NCI-H1105 treated with DMSO at 0.1 percent for 48 hours (cell line): Measurements from ENCODE around the gene ITPR1.

Experiments used
- DNase-seq: peaks from one replicate; lab custom pipeline; 2025; lab: John Stamatoyannopoulos, UW

The ITPR1 gene

DNA sequence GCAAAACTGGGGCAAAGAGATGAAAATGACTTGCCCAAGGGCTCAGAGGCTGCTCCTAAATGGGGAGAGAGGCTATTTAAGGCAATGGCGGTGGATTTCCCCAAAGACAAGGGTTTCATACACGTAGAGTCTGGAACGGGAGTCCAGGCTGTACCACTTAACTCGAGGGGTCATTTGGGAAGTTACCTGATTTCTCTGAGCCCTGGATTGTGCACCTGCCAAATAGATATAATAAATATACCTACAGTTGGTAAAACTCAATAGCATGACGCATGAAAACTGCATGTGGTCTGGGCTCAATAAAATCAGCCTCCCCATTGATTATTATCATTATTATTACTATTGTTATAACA lies 1.3 kb upstream of the ITPR1 start:
- DNase-seq, result no peak

DNA sequence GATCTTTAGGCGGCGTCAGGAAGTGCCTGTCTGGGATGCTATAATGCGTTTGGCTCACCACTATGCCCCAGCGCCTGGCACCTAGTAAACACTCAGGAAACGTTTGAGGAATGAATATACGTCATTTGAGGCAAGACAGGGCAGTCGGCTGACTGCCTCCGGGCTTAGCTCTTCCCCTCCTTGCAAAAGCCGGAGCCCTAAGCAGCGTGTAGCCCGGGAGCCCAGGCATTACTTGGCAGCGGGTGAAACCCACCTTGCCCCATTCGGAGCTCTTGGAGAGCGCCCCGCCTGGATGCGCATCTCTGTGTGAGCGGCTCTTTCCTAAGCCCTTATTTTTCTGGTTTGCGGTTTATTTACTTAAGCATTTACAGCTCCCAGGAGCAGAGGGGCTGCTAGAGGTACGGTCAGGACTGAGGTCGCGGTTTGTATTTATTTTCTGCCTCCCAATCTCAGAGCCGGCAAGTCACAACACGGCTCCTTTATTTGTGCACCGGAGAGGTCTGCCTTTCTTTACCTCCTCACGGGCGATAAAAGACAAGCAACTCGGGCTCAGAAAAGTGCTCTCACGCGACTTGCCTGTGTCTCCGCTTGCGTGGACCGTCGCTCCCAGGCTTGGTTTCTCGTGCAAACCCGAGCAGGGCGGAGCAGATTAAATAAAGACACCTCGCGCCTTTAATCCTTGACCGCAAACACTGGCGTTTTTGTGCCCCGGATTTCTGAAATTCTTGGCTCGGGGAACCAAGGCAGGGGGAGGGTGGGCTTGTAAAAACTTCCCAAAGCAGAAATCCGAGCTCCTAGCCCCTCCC lies 737 bp upstream of the ITPR1 start:
- DNase-seq, result peak; percentile 40

DNA sequence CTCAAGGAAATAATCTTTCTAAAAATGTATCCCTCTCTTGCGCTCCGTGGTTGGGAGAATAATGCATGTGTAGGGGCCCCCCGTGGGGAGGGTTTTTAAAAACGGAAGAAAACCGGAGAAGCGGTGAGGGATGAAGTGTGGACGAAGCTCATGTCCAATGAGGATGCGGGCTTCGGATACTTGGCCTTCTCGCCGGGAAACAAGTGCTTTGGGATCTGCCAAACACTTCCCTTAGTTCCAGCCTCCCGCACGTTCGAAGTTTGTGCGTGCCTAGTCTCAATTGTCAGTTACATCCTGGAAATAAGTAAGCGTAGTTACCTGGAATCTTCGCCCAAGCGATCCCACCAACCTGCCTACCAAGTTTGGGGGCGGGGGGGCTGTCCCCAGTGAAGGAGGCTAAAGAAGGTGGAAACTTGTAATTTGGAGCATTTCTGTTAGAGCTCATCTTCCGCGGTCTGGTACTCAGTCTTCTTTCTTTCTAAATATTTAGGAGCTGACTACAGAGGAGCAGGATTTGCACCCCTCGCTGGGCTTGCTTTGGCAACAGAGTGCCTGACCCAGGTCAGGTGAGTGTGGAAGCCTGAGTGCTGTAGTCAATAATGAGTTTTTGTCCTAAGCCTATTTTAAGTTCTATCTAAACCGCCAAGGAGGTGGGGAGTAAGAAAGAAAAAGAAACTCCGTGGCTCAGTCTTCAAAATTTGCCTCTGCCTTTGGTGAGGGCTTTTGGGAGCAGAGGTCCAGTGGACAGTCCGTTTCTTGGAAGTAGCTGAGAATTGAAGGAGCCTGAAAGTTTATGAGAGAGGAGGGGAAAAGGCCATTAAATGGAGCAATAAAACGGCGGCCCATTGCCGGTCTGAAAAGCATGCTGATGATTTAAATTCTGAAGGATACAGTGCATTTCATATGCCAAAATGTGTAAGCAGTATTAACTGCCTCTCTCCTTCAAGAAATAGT lies 1.1 kb downstream of the ITPR1 start:
- DNase-seq, result no peak

DNA sequence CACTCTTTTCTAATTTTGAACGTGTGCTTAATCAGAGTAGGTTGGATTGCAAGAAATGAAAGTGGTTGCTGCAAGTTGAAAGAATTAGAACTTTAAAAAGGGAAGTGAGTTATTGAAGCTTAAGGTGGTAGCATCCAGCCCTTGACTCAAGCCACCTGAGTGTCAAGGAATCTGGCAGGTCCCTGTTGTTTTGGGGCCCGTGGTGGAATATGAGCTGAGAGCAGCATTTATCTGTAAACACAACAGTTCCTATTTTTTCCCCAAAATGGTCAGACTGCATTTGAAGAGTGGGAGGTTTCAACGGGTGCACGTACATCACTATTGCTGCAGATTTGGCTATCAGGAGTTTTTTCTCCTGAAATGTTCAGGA lies 1.7 kb downstream of the ITPR1 start:
- no peak for DNase-seq

DNA sequence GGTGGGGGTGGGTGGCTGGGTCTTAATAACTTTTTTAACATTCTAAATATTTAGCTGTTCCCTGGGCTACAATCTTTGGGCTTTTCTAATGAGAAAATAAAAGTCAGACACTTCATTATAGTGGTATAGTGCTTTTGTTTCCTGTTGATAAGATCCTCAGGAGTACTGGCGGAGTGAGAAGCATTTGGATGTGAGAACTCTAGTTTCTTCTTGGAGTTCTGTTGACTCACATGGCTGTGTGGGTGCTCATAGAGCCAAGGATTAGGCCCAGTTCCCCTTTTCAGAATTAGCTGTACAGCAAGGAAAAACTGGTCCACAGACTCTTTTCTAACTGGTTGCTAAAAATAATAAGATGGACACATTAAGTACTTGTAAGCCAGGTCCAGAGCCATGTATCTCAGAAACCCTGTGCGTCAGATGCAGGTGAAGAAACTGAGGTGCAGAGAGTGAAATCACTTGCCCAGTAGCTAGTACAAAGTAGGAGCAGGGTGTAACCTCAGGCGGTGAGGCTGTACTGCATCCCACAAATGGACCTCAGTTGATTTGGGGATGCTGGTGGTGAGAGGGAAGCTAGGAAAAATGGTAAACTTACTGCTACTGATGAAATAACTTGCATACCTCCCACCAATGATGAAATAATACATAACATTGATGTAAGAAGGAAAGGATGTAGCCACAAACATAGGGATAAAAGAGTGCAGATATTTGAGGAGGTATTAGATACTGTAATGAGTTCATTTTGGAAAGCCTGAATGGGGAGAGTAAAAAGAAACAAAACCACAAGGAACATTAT lies 2.3 kb downstream of the ITPR1 start:
- no peak for DNase-seq

DNA sequence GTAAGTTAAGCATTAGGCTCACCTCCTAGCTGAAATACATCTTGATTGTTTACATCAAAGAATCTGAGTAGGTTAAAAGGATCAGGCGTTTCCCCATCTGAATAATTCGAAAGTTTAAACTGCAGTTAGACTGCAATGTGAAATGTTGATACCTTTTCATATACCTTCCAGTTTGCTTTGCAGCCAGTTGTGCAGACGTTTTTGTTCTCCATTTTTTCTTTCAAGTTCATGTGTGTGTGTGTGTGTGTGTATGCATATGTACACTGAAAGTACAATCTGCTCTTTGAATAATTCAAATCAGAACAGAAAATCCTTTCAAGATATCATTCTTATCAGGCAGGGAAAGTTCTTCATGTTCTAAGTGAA lies 2.9 kb downstream of the ITPR1 start:
- no peak for DNase-seq

DNA sequence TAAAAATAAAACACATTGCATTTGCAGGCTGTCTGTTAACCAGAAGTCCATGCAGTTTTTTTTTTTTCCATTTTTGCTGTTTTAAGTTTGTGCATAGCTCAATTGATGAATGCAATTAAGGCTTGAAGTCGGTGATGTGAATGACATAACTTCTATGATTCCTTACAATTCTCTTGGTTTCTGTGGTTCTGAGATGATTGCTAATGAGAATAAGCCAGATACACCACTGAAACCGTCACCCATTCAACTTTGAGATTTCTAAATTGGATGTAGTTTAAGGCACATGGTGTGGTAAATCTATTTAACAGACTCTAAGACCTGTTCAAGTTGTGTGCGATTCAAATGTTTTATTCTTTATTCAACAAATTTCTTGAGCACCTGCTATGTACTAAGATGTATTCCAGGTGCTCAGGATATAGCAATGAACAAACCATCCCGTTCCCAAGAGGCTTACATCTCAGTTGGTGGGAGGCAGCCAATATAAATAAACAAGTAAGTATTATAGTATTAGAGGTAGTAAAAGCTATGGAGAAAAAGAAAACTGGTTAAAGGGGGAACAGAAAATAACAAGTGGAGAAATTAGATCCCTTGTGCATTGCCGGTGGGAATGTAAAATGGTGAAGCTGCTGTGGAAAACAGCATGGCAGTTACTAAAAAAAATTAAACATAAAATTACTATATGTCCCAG lies 4.0 kb downstream of the ITPR1 start:
- no peak for DNase-seq

DNA sequence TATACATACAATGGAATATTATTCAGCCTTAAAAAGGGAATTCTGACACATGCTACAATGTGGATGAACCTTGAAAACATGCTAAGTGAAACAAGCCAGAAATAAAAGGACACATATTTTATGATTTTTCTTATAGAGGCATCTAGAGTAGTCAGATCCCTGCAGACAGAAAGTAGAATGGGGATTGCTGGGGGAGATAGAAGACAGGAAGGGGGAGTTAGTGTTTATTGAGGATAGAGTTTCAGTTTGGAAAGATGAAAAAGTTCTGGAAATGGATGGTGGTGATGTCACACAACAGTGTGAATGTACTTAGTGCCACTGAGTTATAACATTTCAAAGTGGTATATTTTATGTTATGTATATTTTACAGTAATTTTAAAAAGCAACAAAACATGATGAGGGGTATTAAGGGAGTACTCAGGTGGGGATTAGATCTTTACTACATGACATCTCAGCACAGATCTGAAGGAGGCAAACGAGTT lies 4.7 kb downstream of the ITPR1 start:
- no peak for DNase-seq

DNA sequence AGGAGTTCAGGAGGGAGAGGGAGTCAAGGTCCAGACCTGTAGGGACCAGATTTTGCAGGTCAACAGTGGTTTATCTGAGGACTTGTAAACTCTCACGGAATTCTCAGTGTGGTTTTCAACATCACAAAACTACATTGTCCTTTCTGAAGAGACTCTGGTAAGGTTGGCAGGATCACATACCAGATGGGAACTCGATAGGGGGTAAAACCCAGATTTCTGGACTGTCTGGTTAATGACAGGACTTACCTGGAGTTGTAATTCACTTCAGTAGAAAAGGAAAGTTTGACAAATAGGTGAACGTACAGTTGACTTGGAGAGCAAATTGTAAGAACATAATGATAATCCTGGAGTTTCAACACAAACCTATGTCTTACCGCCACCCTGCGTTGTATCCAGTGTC lies 5.3 kb downstream of the ITPR1 start:
- DNase-seq, result no peak

DNA sequence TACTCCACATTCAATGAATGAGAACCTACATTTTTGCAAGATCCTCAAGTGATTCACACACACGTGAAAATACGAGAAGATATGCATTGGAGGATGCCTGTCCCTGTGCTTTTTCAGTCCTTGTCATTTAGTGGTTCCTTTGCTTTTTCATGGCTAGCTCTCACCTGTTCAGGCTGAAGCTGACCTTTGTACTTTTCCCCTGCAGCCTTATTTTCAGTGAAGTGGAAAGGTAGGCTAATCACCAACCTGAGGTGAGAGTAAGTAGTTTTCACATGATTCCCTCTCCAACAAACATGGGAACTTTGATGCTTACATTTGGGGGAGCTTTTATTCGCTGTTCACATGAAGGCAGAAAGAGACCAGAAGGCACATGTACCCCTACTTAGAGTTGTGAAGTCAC lies 8.3 kb downstream of the ITPR1 start:
- no peak for DNase-seq

DNA sequence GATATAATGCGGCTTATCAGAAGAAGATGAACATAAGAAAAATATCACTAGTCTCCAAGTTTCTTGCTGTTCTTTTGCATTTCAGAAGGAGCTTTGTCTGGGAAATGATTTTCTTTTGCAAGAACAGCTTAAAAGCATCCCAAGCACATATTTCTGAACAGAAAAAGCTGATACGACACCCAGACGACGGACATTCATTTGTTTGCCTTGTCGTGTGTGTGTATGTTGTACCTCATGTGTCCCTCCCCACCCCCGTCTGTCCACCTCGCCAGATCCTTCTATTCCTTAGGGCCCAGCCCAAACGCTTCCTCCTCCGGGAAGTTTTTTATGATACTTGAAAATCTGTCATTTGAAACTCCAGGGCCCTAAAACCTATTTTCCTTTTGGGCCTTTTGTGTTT lies 8.8 kb downstream of the ITPR1 start:
- DNase-seq, result no peak

DNA sequence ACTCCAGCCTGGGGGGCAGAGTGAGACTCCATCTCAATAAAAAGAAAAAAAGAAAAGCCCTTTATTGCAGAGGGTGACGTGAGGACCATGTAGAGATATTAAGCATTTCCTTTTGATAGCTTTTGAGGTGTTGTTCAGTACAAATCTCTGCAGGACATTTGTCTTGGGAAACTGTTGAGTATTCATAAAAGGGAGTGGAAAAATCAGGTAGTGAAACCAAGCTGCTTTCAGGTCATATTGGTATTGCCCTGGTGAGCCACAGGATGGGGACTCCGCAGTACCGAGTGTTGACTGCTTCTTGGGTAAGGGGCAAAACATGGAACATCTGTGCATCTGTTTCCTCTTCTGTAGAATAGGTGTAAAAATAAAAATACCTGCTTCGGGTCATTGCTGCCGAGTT lies 9.9 kb downstream of the ITPR1 start:
- DNase-seq, result no peak

DNA sequence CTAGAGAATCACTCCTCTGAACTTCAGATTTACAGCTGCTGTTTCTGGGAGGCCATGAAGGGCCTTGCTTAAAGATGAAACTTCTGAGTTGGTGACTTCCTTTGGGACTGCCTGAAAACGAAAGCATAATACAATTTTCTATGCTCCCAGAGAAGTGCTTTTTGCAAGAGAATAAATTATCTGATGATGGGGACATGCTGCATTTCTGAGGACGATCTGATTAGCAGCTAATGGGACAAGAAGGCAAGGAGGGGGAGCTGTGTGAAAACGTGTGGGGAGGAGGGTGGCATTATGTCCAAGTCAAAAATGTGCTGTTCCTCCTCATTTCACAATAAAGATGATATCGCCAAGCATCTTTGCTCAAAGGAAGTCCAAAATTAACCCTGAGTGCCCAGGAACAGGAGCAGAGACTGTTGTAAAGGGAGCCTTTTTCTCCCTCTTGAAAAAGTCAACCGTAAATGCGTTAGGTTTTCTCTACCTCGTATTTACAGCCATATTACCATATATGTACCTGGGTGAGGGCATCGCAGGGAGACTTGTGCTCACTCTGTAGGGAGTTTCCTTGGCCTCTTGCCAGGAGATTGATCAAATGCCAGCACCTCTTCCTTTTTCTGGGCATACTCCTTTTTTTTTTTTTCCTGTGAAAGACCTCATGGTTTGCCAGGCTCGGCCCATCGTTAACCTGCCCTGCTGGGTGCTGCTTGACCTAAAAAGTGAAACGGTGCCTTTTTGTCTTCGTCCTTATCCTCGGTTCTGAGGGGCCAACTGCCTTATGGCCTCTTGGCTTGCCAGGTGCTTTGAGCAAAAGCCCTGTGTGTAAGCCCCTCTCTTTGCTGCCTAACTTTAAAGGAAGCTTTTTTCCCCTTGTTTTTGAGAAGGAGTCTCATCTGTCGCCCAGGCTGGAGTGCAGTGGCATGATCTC lies 11.5 kb downstream of the ITPR1 start:
- peak; percentile 40 for DNase-seq

DNA sequence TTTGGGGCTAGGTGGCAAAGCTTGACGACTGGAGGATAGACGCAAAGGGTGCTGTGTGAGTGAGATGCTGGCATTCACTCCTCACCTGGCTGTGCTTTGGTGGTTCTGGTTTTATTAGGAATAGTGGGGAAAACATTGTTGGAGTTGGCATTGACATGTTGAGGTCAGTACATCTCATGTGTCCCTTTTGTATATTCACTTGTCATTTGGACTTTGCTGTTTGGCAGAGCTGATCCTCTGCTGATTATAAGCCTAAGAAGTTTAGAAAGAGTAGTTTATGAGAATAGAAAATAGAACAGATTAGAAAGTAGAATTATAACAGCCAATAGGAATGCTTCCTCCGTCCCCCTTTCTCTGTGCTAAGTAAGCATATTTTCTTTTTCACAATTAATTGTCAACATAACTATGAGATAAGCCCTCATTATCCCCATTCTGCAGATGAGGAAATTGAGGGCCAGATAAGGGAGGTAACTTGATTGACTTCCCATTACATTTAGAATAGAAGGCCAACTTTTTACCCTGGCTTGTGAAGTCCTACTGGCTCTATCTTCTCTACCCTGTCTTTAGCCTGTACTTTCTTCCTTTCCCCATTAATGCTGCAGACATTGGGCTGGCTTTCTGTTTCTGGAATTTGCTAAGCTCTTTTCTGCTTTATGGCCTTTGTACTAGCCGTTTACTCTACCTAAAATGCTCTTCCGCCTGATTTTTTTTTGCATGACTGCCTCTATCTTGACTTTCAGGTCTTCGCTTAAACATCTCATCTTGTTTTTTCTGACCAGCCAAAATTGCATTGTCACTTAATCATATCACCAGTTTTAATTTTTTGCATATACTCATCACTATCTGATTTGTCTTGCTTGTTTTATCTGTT lies 12.8 kb downstream of the ITPR1 start:
- DNase-seq, result no peak

DNA sequence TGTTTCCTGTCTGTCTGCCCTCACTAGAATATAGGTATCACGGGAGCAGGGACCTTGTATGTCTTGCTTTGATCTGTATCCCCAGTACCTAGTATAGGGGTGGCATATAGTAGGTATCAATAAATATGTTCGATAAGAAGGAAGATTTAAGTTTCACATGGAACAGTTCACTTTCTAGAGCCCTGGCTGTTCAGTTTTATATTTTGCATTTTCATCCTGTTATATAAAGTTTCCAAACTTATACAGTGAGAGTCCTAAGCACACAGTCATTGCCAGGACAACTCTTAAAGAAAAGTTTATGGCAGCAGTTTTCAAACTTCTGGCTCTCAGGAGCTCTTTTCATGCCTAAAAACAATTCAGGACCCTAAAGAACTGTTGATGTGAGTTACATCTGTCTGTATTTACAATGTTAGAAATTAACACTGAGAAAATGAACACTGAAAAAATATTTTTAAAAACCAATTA lies 13.4 kb downstream of the ITPR1 start:
- no peak for DNase-seq

DNA sequence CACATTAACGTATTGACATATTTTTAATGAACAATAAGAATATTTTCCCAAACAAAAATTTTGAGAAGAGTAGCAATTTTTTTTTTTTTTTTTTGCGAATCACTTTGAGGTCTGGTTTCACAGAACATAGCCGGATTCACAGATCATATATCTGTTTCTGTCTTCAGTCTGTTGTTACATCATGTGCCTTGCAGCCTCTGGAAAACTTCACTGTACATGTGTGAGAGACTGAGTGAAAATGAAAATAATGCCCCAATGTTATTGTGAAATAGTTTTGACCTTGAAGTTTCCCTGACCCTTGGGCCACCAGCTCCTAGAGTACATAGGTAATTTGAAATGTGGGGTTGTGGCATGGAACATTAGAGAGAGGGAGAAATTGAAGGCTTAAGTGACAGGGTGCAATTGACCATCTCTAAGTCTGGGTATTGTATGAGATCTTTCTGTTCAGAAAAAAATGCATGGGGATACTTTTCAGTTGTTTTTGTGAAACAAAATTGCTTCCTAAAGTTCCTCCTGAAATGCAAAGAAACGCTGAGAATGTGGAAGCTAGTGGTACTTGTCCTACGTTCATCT lies 14.0 kb downstream of the ITPR1 start:
- DNase-seq, result no peak

DNA sequence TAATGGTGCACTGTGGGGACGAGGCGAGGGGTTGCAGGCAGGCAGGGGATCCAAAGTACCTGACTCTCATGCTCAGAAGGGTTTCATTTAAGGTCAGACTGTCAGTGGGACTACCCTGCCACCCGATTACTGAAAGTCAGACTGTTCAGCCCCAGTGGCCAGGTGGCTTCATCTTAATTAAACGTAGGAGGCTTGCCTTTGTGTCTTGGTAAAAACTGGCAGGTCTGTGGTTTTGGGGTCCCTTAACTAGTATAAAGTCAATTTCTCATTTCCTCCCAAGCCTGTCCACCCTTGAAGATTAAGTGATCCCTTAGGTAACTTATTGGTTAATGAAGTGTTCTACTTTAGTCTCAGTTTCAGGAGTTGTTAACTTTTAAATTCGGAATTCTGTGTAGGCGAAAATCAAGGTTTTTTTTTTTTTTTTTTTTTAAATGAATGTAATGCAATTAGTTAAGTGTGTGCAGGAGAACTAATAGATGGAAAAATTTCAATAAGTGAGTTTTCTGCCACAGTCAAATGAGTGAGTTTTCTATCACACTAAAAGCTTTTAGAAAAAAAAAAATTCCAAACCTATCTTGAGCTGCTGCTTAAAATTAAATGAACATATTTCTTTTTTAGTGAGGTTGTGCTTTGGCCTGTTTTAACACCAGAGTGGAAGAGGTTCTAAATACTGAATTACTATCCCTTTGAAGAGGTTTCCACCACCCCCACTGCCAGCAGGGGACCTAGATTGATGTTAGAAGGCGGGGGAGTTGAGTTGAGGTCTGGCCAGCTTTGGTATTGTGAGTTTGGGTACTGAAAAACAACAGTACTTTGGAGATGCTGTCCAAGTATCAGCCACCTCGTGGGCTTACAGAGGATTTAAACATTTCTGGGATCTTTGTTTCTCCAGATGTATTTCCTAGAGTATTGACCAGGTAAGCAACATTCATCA lies 15.2 kb downstream of the ITPR1 start:
- DNase-seq, result no peak

DNA sequence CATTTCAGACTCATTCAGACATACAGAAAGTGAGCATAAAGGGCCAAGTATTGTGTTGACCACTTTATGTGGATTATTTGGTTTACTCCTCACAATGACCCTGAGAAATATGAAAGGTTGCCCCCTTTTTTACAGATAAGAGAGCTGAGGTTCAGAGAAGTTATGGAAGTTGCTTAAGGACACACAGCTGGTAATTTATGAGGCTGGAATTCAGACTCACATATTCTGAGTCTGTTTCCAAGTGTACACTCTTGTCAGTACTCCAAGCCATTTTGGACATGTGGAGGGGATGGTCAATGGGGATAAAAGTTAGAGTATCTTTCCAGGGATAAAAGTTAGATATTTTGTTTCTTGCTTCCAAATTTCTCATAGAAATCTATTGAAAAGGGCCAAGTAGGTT lies 15.9 kb downstream of the ITPR1 start:
- no peak for DNase-seq
